Lung (tissue), 12 donors: ENCODE results near the gene L3MBTL4. TPM values are rescaled to one million over a fixed set of nuclear protein-coding genes. Genes with fewer than 3 reads are reported as not detected.

Source experiments
- ATAC-seq: fragments of 200-7000 bp; cut with Tn5 transposase; one replicate; pipeline ENCODE4 v1.9.1; 2020; ENCODE audit warnings: moderate number of reproducible peaks; ENCODE audit not compliant: insufficient read depth, low FRiP score
- DNase-seq, 3 donors: peaks; one replicate each; pipeline ENCODE4 v3.0.0-alpha.2; 2013 to 2017
- H3K27ac ChIP-seq, 2 donors: one replicate each; pipeline ENCODE4 v1.5.1; 2013; ENCODE audit warnings: mild to moderate bottlenecking in 2 of 2, moderate library complexity in 2 of 2, control low read depth in 1 of 2, inconsistent platforms in 1 of 2, low read depth in 1 of 2, low read length in 1 of 2
- H3K27me3 ChIP-seq, 3 donors: one replicate each; pipeline ENCODE4 v1.5.1; 2013; ENCODE audit warnings: low read length in 2 of 3; ENCODE audit not compliant: control insufficient read depth in 3 of 3, insufficient read depth in 3 of 3
- H3K36me3 ChIP-seq, 4 donors: one replicate each; pipeline ENCODE4 v1.5.1; 2013; ENCODE audit warnings: low read length in 4 of 4, mild to moderate bottlenecking in 1 of 4, moderate library complexity in 1 of 4; ENCODE audit not compliant: control insufficient read depth in 4 of 4, insufficient read depth in 4 of 4
- H3K4me1 ChIP-seq, 5 donors: one replicate each; pipeline ENCODE4 v1.5.1; 2013; ENCODE audit warnings: low read length in 5 of 5, mild to moderate bottlenecking in 2 of 5, moderate library complexity in 1 of 5; ENCODE audit not compliant: control insufficient read depth in 5 of 5, insufficient read depth in 5 of 5
- H3K4me3 ChIP-seq: one replicate; pipeline ENCODE4 v1.5.1; 2013; ENCODE audit warnings: mild to moderate bottlenecking, control low read depth, moderate library complexity
- H3K9ac ChIP-seq, 2 donors: one replicate each; pipeline ENCODE4 v1.5.1; 2013; ENCODE audit warnings: low read length in 2 of 2, control low read depth in 1 of 2; ENCODE audit not compliant: insufficient read depth in 1 of 2
- H3K9me3 ChIP-seq, 4 donors: one replicate each; pipeline ENCODE4 v1.5.1; 2013; ENCODE audit warnings: low read length in 3 of 4, mild to moderate bottlenecking in 1 of 4, moderate library complexity in 1 of 4; ENCODE audit not compliant: control insufficient read depth in 4 of 4, insufficient read depth in 3 of 4
- WGBS, 2 donors: extraction: QIAGEN DNeasy Blood & Tissue Kit; methylation state at CpG; one replicate each; pipeline ENCODE4 v1.1.7; 2013; 5-methylcytosine and 5-hydroxymethylcytosine counted together
- polyA plus RNA-seq, 2 donors: library from polyadenylated mRNA; stranded (reverse); fragments of 200-250 nt; gene quantifications; one replicate each; pipeline ENCODE4 v1.2.1, GENCODE V29; 2013
- total RNA-seq, 2 donors: library from RNA; depleted of rRNA in 1 of 2; stranded (reverse); fragments of >200 nt in 1 of 2; gene quantifications; one replicate each; pipeline ENCODE4 v1.2.1, GENCODE V29; 2014 to 2021
- TF ChIP-seq, protein P1 (sequence below): IDR thresholded peaks from 2 replicates; pipeline ENCODE4 v1.5.1; 2012; ENCODE audit warnings: mild to moderate bottlenecking; ENCODE audit errors: control extremely low read depth, extremely low read depth
- donor health status: control.
- donor health status: control.
- donor health status: Bipolar disorder and iron deficiency.
- donor health status: healthy.
- donor health status: DM: yes; HTN: yes; CAD: no.

The L3MBTL4 gene
- total and polyA plus RNA-seq, 4 donors, result 2.8 to 16.8 (median 9.9) TPM

GRCh38 chr18:6023551-6023950, 391.2 kb downstream of the L3MBTL4 start:
- peaks cover 0 to 9% (median 0%) of the 10 kb centered on the region in 5 donors for H3K4me1 ChIP-seq
- no peaks in the 10 kb centered on the region for H3K36me3 ChIP-seq
- 80 to 92% methylated on average over 7 of the region's 7 CpGs for WGBS, 2 donors
- H3K9ac ChIP-seq, result no peak overlapping the region
- DNase-seq (no peak), ATAC-seq (no peak)
- H3K4me3 ChIP-seq, result no peak overlapping the region
- TF ChIP-seq, protein P1, sequence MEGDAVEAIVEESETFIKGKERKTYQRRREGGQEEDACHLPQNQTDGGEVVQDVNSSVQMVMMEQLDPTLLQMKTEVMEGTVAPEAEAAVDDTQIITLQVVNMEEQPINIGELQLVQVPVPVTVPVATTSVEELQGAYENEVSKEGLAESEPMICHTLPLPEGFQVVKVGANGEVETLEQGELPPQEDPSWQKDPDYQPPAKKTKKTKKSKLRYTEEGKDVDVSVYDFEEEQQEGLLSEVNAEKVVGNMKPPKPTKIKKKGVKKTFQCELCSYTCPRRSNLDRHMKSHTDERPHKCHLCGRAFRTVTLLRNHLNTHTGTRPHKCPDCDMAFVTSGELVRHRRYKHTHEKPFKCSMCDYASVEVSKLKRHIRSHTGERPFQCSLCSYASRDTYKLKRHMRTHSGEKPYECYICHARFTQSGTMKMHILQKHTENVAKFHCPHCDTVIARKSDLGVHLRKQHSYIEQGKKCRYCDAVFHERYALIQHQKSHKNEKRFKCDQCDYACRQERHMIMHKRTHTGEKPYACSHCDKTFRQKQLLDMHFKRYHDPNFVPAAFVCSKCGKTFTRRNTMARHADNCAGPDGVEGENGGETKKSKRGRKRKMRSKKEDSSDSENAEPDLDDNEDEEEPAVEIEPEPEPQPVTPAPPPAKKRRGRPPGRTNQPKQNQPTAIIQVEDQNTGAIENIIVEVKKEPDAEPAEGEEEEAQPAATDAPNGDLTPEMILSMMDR, result no peak
- H3K27ac ChIP-seq, result no peak overlapping the region
- H3K27me3 ChIP-seq, result no peaks in the 10 kb centered on the region
- no peaks in the 10 kb centered on the region for H3K9me3 ChIP-seq

DNA sequence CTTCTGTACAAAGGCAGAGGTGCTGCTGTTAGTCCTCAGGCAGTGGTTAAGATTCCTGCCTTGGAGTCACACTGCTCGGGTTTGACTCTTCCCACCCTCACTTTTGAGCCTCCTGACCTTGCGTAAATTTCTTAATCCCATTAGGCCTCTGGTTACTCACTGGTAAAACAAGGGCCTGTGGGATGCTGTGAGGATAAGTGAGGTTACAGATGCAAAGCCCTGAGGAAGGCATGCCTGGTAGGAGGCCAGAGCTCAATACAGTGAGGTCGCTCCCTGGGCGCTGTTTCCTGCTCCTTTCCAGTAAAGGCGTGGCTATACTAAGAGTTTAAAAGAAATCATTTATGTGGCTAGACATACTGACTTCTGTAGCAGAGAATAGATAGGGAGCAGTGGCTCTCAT, 391.9 kb downstream of the L3MBTL4 start:
- Histone ChIP-seq H3K36me3 (no peaks in the 10 kb centered on the region), H3K9me3 (no peaks in the 10 kb centered on the region), H3K27ac (no peak overlapping the region), H3K4me3 (no peak overlapping the region), H3K4me1 (peaks cover 0 to 16% (median 1%) of the 10 kb centered on the region in 5 donors), H3K9ac (no peak overlapping the region), H3K27me3 (no peaks in the 10 kb centered on the region)
- 88 to 92% methylated on average over 5 of the region's 5 CpGs for WGBS, 2 donors
- ATAC-seq, result no peak
- DNase-seq, result no peak
- TF ChIP-seq, protein P1, result no peak

DNA sequence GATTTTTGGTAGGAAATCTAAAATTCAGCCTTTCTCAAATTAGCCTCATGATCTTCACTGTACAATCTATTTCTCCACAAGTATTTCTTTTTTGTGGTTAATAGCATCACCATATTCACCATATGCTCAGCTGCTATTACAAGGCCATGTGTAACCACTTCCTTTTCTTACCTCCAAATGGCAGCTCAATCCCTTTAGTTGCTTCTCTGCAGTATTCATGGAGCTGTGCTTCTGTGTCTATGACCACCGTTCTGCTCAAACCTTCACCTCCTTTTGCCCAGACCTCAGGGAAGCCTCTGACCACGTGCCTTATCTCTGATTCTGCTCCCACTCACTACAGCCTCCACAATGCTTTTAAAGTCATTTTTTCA, 392.7 kb downstream of the L3MBTL4 start:
- WGBS, 2 donors, result 31 to 43% methylated on average over 2 of the region's 2 CpGs
- no peak overlapping the region for H3K4me3 ChIP-seq
- H3K27me3 ChIP-seq, result no peaks in the 10 kb centered on the region
- no peak for DNase-seq
- no peaks in the 10 kb centered on the region for H3K9me3 ChIP-seq
- TF ChIP-seq, protein P1, result no peak
- no peak overlapping the region for H3K27ac ChIP-seq
- H3K36me3 ChIP-seq, result no peaks in the 10 kb centered on the region
- H3K9ac ChIP-seq, result no peak overlapping the region
- ATAC-seq, result no peak
- H3K4me1 ChIP-seq, result peaks cover 0 to 23% (median 3%) of the 10 kb centered on the region in 5 donors
